GM13976 (cell line): ENCODE data around the gene ASNSD1.

Experiments used
- DNase-seq: peaks from one replicate; pipeline ENCODE4 v3.0.0; 2012; ENCODE audit warnings: low spot score
- CTCF ChIP-seq: IDR thresholded peaks from 2 replicates; pipeline ENCODE4 v1.5.1; 2012; ENCODE audit warnings: borderline replicate concordance, mild to moderate bottlenecking; ENCODE audit not compliant: insufficient read depth; ENCODE audit errors: extremely low read depth, missing control alignments, control extremely low read depth
- in situ Hi-C: fragments of 300-500 bp; cut with MboI; formaldehyde crosslinking; loops from one replicate; pipeline ENCODE4 v1.12.0; 2022; ENCODE audit warnings: low sequenced_read_pairs, mixed read lengths, inconsistent platforms; ENCODE audit not compliant: unreplicated experiment

The ASNSD1 gene

DNA sequence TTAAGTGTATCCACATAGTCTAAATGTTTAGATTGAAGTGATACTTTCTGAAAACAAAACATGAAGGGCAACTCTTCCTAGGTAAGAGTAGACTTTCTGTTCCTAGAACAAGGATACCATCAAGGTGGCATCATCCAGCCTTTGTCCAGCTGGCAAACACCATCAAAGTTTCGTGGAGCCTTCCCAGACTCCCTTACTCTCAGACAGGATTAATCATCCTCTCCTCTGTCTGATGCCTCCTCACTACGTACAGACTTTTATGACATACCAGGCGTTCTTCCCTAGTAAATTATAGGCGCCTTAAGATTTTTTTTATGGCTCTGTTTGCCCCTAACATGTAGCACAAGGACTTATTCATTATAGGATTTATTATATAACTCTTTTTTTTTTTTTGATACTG, 29.4 kb upstream of the ASNSD1 start:
- DNase-seq: no peak
- no peak for TF ChIP-seq CTCF
- in situ Hi-C loops: no loop called here

GRCh38 chr2:189633392-189633811, 27.9 kb upstream of the ASNSD1 start:
- in situ Hi-C loops: no loop called here
- TF ChIP-seq CTCF: no peak
- DNase-seq: no peak

DNA sequence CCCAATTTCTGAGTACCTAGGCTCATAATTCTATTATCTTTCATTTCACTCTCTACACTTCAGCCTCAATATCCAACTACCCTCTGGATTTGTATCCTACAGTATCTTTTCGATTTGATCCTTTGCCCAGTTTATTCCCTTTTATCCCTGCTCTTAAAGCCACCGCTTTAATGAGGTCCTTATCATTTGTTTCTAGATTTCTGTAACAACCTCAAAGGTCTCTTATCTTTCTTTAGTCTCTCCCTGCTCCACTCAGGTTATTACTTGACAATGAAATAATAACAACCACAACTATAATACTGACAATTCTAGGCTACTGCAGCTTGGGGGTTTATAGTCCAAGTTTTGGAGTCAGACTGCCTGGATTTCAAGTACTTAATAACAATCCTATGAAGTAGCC, 25.9 kb upstream of the ASNSD1 start:
- DNase-seq: no peak
- TF ChIP-seq CTCF: no peak
- in situ Hi-C loops: no loop called here

DNA sequence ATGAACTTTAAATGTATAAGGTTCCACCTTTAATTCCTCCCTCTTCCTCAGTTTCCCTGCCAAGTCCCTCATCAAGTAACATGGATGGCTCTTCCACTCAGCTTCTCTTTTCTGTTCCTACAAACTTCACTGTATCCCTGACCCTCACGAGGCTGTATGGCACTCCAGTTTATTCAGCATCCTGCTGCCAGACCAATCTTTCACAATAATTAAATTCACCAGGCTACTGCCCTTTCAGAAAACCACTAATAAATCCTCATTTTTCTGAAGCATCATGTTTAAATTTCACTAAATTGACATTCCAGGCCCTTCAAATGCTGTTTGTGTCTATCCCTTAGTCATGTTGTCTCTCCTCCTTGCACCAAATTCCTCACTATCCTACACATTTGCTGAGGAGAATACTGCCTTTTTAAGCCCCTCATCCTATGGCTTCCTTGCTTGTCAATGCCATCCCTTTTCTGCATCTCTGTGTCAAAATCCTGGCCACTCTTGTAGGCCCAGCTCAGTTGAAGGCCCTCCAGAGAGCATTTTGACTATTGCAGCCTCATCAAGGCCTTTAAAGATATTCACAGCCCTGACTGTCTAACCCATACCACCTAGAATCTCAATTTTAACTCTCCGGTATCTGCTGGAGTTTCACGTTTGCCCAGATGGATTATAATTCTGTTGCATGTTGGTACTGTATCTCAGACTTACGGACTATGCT, 22.8 kb upstream of the ASNSD1 start:
- TF ChIP-seq CTCF: no peak
- in situ Hi-C loops: no loop called here
- DNase-seq: no peak

DNA sequence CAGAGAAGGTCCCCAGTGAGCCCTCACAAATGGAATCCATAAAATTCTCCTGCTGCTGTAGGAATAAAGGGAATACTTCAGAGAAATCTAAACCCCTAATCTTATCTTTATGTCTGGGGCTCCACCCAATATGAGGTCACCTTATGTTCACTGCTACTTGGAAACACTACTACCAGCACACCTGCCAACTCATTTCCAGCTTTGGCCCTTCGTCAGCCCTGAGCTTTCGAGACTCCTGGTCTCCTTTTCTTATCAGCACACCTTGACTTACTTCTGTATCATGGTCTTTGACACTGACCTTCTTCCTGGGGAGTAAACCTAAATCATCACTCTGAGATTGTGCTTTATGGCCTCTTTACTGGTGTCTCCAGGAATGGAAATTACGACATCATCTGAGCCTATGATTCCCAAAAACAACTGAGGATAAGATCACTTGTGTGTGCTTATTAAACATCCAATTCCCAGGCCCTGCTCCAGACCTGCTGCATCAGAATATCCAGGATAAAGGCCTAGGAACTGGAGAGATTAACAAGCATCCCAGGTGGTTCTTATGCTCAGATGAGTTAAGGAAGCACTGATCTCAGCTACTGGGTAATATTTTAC, 22.2 kb upstream of the ASNSD1 start:
- in situ Hi-C loops: no loop called here
- TF ChIP-seq CTCF: no peak
- DNase-seq: no peak

GRCh38 chr2:189641002-189641401, 20.3 kb upstream of the ASNSD1 start:
- TF ChIP-seq CTCF: no peak
- in situ Hi-C loops: no loop called here
- no peak for DNase-seq

DNA sequence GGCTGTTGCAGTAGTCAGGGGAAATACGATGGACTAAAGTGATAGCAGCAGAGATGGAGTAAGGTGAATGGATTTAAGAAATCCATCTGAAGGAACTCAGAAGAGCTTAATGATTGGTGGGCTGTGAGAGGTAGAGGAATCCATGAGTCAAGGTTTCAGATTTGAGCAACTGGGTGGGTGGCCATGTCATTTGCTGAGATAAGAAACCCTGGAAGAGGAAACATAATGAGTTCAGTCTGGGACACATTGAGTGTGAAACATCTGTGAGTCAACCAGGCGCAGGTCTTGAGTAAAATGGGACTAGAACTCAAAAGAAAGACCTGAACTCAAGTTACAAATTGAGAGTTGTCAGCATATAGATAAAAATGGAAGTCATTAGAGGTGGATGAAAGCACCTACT, 19.7 kb upstream of the ASNSD1 start:
- no peak for TF ChIP-seq CTCF
- in situ Hi-C loops: no loop called here
- no peak for DNase-seq
